ENCODE data around the gene TXLNB.

- TF ChIP-seq, protein P1, sequence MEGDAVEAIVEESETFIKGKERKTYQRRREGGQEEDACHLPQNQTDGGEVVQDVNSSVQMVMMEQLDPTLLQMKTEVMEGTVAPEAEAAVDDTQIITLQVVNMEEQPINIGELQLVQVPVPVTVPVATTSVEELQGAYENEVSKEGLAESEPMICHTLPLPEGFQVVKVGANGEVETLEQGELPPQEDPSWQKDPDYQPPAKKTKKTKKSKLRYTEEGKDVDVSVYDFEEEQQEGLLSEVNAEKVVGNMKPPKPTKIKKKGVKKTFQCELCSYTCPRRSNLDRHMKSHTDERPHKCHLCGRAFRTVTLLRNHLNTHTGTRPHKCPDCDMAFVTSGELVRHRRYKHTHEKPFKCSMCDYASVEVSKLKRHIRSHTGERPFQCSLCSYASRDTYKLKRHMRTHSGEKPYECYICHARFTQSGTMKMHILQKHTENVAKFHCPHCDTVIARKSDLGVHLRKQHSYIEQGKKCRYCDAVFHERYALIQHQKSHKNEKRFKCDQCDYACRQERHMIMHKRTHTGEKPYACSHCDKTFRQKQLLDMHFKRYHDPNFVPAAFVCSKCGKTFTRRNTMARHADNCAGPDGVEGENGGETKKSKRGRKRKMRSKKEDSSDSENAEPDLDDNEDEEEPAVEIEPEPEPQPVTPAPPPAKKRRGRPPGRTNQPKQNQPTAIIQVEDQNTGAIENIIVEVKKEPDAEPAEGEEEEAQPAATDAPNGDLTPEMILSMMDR (IDR thresholded peaks at IDR 0.05; ENCODE audit: low read depth, low read length, missing input control), result no peak
- TF ChIP-seq, protein P2, sequence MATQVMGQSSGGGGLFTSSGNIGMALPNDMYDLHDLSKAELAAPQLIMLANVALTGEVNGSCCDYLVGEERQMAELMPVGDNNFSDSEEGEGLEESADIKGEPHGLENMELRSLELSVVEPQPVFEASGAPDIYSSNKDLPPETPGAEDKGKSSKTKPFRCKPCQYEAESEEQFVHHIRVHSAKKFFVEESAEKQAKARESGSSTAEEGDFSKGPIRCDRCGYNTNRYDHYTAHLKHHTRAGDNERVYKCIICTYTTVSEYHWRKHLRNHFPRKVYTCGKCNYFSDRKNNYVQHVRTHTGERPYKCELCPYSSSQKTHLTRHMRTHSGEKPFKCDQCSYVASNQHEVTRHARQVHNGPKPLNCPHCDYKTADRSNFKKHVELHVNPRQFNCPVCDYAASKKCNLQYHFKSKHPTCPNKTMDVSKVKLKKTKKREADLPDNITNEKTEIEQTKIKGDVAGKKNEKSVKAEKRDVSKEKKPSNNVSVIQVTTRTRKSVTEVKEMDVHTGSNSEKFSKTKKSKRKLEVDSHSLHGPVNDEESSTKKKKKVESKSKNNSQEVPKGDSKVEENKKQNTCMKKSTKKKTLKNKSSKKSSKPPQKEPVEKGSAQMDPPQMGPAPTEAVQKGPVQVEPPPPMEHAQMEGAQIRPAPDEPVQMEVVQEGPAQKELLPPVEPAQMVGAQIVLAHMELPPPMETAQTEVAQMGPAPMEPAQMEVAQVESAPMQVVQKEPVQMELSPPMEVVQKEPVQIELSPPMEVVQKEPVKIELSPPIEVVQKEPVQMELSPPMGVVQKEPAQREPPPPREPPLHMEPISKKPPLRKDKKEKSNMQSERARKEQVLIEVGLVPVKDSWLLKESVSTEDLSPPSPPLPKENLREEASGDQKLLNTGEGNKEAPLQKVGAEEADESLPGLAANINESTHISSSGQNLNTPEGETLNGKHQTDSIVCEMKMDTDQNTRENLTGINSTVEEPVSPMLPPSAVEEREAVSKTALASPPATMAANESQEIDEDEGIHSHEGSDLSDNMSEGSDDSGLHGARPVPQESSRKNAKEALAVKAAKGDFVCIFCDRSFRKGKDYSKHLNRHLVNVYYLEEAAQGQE (IDR thresholded peaks at IDR 0.05), result no peak
- TF ChIP-seq FOXA1 (IDR thresholded peaks at IDR 0.05) (no peak), EGR1 (IDR thresholded peaks at IDR 0.05; ENCODE audit: low read depth in 2 of 2) (no peak), RAD21 (IDR thresholded peaks at IDR 0.05) (no peak), YY1 (IDR thresholded peaks at IDR 0.05) (no peak), JUND (IDR thresholded peaks at IDR 0.05) (no peak), RXRA (IDR thresholded peaks at IDR 0.05) (no peak), SP1 (IDR thresholded peaks at IDR 0.05) (no peak), TAF1 (conservative IDR thresholded peaks at IDR 0.05) (no peak), GABPA (IDR thresholded peaks at IDR 0.05 in 1 of 2, conservative IDR thresholded peaks at IDR 0.05 in 1 of 2) (no peak), ZBTB33 (IDR thresholded peaks at IDR 0.05) (no peak)
- TF ChIP-seq, protein P3, sequence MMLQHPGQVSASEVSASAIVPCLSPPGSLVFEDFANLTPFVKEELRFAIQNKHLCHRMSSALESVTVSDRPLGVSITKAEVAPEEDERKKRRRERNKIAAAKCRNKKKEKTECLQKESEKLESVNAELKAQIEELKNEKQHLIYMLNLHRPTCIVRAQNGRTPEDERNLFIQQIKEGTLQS (IDR thresholded peaks at IDR 0.05), result no peak
- TF ChIP-seq, protein P4, sequence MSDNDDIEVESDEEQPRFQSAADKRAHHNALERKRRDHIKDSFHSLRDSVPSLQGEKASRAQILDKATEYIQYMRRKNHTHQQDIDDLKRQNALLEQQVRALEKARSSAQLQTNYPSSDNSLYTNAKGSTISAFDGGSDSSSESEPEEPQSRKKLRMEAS (IDR thresholded peaks at IDR 0.05), result no peak
Measured at GRCh38 chr6:139335447-139336210, 43.8 kb upstream of the TXLNB start.

Measured in liver (tissue), 3 donors.